HG03442 (cell line): ENCODE results near the gene ITK.

Experiments used
- ATAC-seq: cut with Tn5 transposase; IDR thresholded peaks from one replicate; pipeline ENCODE4 v1.9.1; 2021; ENCODE audit warnings: mild to moderate bottlenecking, moderate library complexity; ENCODE audit not compliant: unreplicated experiment

The ITK gene

DNA sequence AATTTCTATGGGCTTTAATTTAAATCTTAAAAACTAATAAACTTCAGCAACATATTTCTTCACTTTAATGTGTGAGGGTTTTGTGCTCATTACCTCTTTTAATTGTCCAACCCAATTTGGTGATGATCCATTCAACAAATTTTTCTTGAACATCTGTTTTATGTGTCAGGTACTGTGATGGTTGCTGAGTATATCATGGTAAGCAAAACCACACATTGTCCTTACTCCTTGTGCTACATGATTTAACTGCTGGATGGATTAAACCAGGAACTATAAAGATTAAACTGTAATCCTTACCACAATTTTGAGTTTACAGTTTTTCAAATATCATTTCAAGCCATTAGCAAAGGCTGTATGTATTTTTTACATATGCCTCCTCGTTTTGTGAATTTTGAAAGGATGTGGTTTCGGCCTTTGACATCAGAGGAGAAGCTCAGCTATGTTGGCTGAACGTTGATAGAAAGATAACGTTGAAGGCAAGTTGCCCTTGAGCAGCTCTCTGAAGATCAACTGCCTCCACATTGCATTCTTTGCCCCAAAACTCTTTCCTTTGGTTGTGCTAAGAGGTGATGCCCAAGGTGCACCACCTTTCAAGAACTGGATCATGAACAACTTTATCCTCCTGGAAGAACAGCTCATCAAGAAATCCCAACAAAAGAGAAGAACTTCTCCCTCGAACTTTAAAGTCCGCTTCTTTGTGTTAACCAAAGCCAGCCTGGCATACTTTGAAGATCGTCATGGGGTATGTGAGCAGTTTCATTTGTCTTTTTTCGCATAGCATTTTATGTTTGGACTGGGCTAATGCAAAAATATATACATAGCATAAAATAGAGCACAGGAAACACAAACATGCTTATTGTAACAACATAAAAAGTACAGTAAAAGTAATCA is at the start of gene ITK:
Gene ITK (plus strand): TSS at position 467 of the 891 bp plus-strand sequence. CDS start 138 bp downstream, at position 605.
- no peak for ATAC-seq

- no peak for ATAC-seq
These were observed 49.7 kb upstream of the ITK start for GRCh38 chr5:157130925-157131324.

DNA sequence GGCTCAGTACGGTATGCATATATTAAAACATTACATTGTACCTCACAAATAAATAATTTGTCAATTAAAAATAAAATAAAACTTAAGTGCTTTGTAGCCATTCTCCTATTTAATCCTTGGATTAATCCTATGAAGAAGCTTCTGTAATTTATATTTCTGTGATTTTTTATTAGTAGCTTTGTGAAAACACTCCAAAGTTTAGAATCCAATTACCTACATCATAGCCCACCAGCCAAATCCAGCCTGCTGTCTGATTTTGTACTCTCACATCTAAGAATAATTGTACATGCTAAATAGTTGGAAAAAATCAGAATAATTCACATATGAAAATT is 48.4 kb upstream of the ITK start:
- no peak for ATAC-seq

DNA sequence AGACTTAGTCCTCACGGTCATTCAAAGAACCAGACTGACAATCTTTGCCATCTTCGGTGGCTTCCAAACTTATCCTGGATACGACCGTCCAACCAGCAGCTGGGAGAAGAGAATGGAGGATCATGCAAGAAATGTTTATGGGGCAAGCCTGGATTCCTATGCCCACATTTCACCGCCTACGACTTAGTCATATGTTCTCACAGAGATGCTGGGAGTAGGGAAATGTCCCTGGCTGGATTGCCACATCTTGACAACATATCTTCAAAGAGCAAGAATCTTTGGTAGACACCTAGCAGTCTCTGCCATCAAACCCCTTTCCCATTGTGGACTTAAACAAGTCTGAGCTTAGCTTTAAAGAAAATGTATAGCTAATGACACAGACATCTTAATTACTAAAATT is 42.9 kb upstream of the ITK start:
- no peak for ATAC-seq

DNA sequence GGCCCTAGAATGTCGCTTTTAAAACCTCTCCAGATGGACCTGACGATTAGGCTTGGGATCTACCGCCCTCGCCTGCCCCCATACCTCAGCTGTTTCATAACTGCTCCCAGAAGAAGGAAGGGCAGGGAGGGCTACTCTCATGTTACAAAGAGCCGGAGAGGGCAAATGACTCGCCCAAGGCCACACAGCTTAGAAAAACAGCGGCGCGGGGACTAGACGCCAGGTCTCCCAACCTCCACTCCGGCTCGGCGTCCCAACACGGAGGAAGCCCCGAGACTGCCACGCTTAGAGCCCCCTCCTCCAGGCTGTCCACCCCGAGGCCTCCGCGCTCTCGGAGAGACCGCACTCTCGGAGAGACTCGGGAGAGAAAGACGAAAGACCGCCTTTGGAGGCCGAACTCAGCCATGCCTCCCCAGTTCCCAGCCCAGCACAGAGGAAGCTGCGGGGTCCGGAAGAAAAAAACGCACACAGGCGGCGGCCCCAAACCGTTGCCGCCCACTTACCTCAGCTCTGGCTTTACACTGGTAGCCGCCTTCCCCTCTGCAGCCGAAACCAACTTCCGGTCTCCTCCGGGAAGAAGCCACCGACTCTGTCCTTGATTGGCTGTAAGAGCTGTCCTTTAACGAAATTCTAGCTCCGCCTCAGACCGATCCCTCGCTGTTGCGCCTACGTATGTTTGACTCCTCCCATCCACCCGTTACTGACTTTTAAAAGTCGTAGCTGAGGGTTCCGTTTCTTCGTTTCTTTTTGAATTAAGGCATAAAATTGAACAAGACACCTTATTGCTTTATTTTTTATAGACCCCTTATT is 38.1 kb upstream of the ITK start, which contains the start of gene MED7:
Gene MED7 (minus strand): TSS at position 549 of the 810 bp plus-strand sequence. CDS start 3,434 bp downstream, outside the sequence.
- peak; percentile 99 for ATAC-seq

DNA sequence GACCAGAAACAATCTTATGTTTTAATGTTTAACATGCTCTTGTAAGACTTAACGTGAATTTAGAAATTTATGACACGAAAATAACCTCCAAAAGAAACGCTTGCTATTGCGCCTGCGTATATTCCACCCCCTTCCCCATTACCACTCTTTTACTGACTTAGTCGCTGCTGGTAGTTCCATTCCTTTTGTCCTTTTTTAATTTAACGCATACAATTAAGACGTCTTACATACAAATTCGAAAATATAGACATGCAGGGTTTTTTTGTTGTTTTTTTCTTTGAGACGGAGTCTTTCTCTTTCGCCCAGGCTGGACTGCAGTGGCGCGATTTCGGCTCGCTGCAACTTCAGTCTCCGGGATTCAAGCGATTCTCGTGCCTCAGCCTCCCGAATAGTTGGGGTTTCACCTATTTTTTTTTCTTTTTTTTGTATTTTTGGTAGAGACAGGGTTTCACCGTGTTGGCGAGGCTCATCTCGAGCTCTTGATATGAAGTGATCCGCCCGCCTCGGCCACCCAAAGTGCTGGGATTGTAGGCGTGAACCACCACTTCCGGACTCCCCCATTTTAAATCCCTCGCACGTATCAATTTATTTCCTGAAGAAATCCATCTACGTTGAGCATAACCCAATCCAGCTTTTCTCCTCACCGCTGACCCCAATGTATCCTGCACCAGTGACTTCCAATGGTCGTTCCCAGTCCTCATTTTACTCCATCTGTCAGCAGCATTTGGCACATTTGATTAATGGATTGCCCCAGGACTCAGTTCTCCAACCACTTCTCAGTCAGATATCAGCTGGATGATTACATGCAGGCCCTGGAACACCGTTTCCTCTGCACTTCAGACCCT is 37.3 kb upstream of the ITK start:
- ATAC-seq, result peak; percentile 28

DNA sequence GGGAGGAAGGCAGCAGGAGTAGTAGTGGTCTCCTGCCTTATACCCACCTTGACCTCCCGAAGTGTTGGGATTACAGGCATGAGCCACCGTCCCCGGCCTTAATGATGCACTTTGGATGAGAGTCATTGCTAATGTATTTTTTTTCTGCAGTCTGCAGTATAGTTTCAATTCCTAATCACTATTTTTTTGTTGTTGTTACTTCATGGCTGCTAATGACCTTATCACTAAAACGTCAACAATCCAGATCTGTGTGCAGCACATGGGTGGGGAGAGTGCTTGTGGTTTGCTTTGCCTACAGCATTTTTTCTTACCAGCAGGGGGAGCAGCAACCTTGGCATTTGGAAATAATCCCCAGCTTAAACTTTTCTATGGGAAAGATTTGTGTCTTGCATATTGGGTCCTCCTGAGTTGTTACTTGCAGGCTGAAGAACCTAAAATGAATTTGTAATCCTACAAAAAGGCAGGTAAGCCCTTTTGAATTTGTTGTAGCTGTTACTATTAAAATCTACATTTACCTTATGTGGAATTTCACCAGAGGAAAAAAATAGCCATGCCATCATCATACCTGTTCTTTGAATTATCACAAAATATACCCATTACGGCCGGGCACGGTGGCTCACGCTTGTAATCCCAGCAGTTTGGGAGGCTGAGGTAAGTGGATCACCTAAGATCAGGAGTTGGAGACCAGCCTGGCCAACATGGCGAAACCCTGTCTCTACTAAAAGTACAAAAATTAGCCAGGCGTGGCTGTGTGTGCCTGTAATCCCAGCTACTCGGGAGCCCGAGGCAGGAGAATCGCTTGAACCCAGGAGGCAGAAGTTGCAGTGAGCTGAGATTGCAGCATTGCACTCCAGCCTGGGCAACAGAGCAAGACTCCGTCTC is 31.7 kb upstream of the ITK start:
- ATAC-seq, result peak; percentile 66

DNA sequence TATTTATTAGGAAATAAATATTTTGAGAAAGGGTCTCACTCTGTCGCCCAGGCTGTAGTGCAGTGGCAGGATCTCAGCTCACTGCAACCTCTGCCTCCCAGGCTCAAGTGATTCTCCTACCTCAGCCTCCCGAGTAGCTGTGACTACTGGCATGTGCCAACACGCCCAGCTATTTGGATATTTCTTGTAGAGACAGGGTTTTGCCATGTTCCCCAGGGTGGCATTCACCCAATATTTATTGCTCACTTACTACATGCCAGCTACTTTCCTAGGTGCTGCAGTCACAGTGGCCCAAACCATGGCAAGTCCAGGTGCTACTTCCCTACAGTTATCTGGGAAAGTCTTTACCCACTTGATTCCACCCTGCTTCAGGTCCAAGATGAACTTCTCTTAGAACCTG is 29.6 kb upstream of the ITK start:
- no peak for ATAC-seq

DNA sequence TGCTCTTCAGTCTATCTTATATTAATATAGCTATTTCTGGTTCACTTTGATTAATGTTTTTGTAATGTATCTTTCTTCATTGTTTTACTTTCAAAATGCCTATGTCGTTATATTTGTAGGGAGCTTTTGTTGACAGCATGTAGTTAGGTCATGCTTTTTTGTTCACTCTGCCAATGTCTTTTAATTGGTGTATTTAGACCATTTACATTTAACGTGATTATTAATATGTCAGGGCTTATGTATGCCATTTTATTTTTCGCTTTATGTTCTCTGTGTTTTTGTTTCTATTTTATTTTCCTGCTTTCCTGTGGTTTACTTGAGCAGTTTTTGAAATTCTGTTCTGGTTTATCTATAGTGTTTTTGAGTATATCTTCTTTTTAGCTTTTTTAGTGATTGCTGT is 25.3 kb upstream of the ITK start:
- ATAC-seq, result no peak

DNA sequence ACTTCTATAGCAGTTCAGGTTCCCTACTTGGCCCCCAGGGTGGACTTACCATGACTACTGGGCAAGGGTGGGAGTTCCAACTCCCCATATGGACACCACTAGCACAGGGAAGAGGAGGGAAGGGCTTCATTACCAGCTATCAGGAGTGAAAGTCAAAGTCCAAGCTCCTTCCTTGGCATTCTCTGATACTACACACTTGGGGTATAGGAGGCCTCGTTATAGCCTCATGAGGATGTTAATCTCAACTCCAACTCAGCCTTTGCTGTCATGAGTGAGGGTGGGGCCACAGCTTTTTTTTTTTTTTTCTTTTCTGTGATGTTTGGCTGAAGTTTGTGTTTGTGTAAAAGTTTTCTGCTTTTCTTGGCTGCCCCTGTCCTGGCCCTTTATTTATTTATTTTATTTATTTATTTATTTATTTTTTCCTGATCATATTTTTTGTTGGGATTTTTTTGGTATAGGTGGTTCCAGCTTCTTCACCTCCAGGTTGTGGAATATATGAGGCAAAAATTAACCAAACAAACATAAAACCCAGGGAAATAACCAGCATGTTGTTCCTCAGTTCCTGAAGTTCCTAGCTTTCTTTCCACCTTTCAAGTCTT is 23.2 kb upstream of the ITK start:
- ATAC-seq, result no peak

- ATAC-seq, result no peak
These were observed 21.4 kb upstream of the ITK start for GRCh38 chr5:157159209-157159751.

GRCh38 chr5:157160001-157160400 is 20.6 kb upstream of the ITK start:
- ATAC-seq, result no peak

DNA sequence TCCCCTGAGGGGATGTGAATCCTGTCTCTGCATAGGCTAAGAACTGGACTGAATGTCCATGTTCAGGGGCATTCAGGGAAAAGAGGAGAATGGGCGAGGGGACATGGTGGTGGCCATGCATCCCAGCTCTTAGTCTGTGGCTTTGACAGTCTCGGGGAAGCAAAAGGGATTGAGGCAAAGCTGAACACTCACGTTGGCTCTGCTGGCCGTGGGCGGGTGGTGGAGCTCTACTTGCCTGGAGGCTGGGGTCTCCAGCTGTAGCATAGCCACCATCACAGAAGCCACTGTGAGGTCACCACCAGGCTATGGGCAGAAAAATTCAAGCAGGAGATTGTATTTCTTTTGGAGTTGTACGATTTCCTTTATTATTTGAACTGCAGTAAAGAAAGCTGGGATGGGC is 18.6 kb upstream of the ITK start:
- ATAC-seq, result no peak

GRCh38 chr5:157162919-157163510 is 17.6 kb upstream of the ITK start:
- no peak for ATAC-seq

DNA sequence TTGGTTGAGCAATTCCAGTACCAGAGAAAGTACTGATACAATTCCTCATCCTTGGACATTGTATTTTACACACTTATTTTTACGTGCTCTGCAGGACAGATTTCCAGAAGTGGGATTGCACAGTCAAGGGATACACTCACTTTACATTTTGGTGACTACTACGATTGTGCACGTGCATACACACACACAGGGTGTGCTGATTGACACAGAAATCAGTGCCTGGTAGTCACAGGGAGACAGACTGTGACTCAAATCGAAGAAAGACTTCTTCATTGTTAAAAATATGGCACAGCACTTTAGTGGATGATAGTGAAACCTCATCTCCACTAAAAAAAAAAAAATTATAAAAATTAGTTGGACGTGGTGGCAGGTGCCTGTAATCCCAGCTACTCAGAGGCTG is 16.1 kb upstream of the ITK start:
- ATAC-seq, result no peak

- no peak for ATAC-seq
These were observed 15.4 kb upstream of the ITK start for GRCh38 chr5:157165261-157165660.

GRCh38 chr5:157165668-157166067 is 15.0 kb upstream of the ITK start:
- no peak for ATAC-seq

DNA sequence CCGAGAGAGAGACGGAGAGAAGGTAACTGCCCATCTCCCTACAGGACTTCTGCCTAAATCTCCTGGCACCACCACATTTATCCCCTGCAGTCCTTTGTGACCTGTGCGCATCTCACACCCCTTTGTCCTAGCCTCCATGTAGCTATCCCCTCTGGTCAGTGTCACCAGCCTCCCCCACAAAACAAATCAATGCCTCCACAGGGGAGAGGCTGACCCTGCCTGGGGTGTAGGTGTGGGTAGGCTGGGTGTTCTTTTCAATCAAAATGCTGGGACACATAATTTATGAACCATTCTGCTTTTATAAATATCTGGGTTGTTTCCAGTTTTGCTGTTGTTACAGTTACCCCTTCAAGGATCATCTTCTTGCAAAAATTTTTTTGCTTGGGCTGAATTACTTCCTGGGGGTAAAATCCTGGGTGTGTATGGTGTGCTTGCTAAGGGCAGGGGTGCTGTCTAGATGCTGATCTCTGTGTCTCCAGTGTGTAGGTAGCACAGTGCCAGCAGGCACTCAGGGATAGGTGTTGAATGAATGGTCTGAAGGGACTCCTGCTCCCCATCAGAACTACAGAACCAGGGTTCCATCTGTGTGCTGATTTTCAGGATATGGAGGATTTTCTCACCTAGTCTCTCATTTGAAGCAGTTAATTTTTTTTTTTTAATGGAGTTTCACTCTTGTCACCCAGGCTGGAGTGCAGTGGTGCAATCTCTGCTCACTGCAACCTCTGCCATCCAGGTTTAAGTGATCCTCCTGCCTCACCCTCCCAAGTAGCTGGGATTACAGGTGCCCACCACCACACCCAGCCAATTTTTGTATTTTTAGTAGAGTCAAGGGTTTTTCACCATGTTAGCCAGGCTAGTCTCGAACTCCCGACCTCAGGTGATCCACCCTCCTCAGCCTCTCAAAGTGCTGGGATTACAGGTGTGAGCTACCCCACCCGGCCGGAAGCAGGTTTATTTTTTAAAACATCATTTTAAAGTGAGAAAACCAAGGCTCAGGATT is 14.1 kb upstream of the ITK start, which contains the start of gene GARIN3:
Gene GARIN3 (minus strand): TSS at position 51 of the 1,000 bp plus-strand sequence. CDS start 96 bp downstream, outside the sequence.
- no peak for ATAC-seq
